GM19193 (cell line): Measurements from ENCODE around the gene CUL4A.

Experiments used
- POLR2A ChIP-seq: IDR thresholded peaks from 4 replicates; pipeline ENCODE4 v1.6.1; 2011; ENCODE audit not compliant: insufficient read depth, insufficient read length; ENCODE audit errors: extremely low read depth

The CUL4A gene

GRCh38 chr13:113192279-113192678 lies 17.1 kb upstream of the CUL4A start:
- TF ChIP-seq POLR2A: no peak

- no peak for TF ChIP-seq POLR2A
Observed at GRCh38 chr13:113192902-113193301, 16.5 kb upstream of the CUL4A start.

GRCh38 chr13:113195360-113195759 lies 14.1 kb upstream of the CUL4A start:
- no peak for TF ChIP-seq POLR2A

- no peak for TF ChIP-seq POLR2A
Observed at GRCh38 chr13:113196970-113197737, 12.3 kb upstream of the CUL4A start.

- TF ChIP-seq POLR2A: no peak
Observed at GRCh38 chr13:113201815-113202214, 7.6 kb upstream of the CUL4A start.

- TF ChIP-seq POLR2A: no peak
Observed at GRCh38 chr13:113202912-113203311, 6.5 kb upstream of the CUL4A start.

- TF ChIP-seq POLR2A: no peak
Observed at GRCh38 chr13:113203507-113204377, 5.7 kb upstream of the CUL4A start.

- no peak for TF ChIP-seq POLR2A
Observed at GRCh38 chr13:113204378-113204734, 5.1 kb upstream of the CUL4A start.

- no peak for TF ChIP-seq POLR2A
Observed at GRCh38 chr13:113205428-113205931, 3.9 kb upstream of the CUL4A start.

- no peak for TF ChIP-seq POLR2A
Observed at GRCh38 chr13:113207460-113207859, 2.0 kb upstream of the CUL4A start.

- TF ChIP-seq POLR2A: no peak
Observed at GRCh38 chr13:113207890-113208420, 1.5 kb upstream of the CUL4A start.

GRCh38 chr13:113208421-113209335 lies 735 bp upstream of the CUL4A start, which contains the start of gene PCID2:
Gene PCID2, minus strand, starts transcription at chr13:113208669. Its CDS starts 35 bp downstream, at chr13:113208634.
- TF ChIP-seq POLR2A: peak; percentile 84

GRCh38 chr13:113209759-113210421 lies 477 bp downstream of the CUL4A start:
- peak; percentile 45 for TF ChIP-seq POLR2A

GRCh38 chr13:113210833-113211232 lies 1.4 kb downstream of the CUL4A start:
- TF ChIP-seq POLR2A: no peak
